CD8-positive, alpha-beta memory T cell (primary cell): ENCODE measurements around the gene CTIF. TPM values are rescaled to one million over a fixed set of nuclear protein-coding genes. Genes with fewer than 3 reads are reported as not detected.

Experiments
- CTCF ChIA-PET: fragments of 350-600 bp; sonication (Branson Sonifier 250); formaldehyde crosslinking; loops from one replicate; lab custom pipeline; 2021; ENCODE audit warnings: antibody characterized with exemption; lab: Charles Lee
- POLR2A ChIA-PET: fragments of 350-600 bp; sonication (Branson Sonifier 250); formaldehyde crosslinking; loops from one replicate; lab custom pipeline; 2021; ENCODE audit warnings: antibody characterized with exemption; lab: Charles Lee
- DNase-seq, 5 donors: peaks; one replicate each; pipeline versions ENCODE4 v3.0.0 to v3.0.0-alpha.2; 2020 to 2022; ENCODE audit warnings: mixed read lengths in 1 of 5
- H3K27ac ChIP-seq: one replicate; pipeline ENCODE4 v1.7.0; 2013; ENCODE audit warnings: low read depth, mild to moderate bottlenecking, low read length, moderate library complexity
- H3K27me3 ChIP-seq: 2 replicates; pipeline ENCODE4 v1.7.0; 2013; ENCODE audit warnings: low read length, mild to moderate bottlenecking; ENCODE audit not compliant: insufficient read depth, poor library complexity, severe bottlenecking
- H3K36me3 ChIP-seq: 2 replicates; pipeline ENCODE4 v1.7.0; 2013; ENCODE audit warnings: mild to moderate bottlenecking, low read length, moderate library complexity; ENCODE audit not compliant: insufficient read depth
- H3K4me1 ChIP-seq: 2 replicates; pipeline ENCODE4 v1.7.0; 2013; ENCODE audit warnings: mild to moderate bottlenecking, low read length, moderate library complexity; ENCODE audit not compliant: insufficient read depth
- H3K4me3 ChIP-seq: 2 replicates; pipeline ENCODE4 v1.7.0; 2013; ENCODE audit warnings: mild to moderate bottlenecking, low read length
- H3K9me3 ChIP-seq: 2 replicates; pipeline ENCODE4 v1.7.0; 2013; ENCODE audit warnings: mild to moderate bottlenecking, low read length
- H3K27ac Mint-ChIP-seq, 8 donors: one replicate each; pipeline ENCODE4 v1.8.0; 2020 to 2021; ENCODE audit warnings: mixed read lengths in 8 of 8, mild to moderate bottlenecking in 6 of 8, inconsistent platforms in 3 of 8, moderate library complexity in 3 of 8
- H3K27me3 Mint-ChIP-seq, 2 donors: one replicate each; pipeline ENCODE4 v1.8.0; 2020 to 2021; ENCODE audit warnings: mixed read lengths in 2 of 2, mild to moderate bottlenecking in 1 of 2, moderate library complexity in 1 of 2
- H3K36me3 Mint-ChIP-seq, 3 donors: one replicate each; pipeline ENCODE4 v1.8.0; 2020 to 2021; ENCODE audit warnings: mixed read lengths in 3 of 3, inconsistent platforms in 1 of 3, mild to moderate bottlenecking in 1 of 3
- H3K4me1 Mint-ChIP-seq, 3 donors: one replicate each; pipeline ENCODE4 v1.8.0; 2020 to 2021; ENCODE audit warnings: mixed read lengths in 3 of 3, inconsistent platforms in 1 of 3, mild to moderate bottlenecking in 1 of 3
- H3K4me3 Mint-ChIP-seq, 7 donors: one replicate each; pipeline ENCODE4 v1.8.0; 2020 to 2021; ENCODE audit warnings: mixed read lengths in 7 of 7, mild to moderate bottlenecking in 6 of 7, moderate library complexity in 4 of 7, inconsistent platforms in 2 of 7
- H3K9me3 Mint-ChIP-seq, 5 donors: one replicate each; pipeline ENCODE4 v1.8.0; 2020 to 2022; ENCODE audit warnings: mixed read lengths in 5 of 5, mild to moderate bottlenecking in 3 of 5, moderate library complexity in 2 of 5, inconsistent platforms in 1 of 5
- polyA plus RNA-seq: library from polyadenylated mRNA; unstranded; fragments of 300-500 nt; fragmentation: Illumina TruSeq; gene quantifications from one replicate; pipeline ENCODE4 v1.2.3, GENCODE V29; 2021
- total RNA-seq, 2 experiments: library from RNA; stranded (reverse); gene quantifications; one replicate each; pipeline ENCODE4 v1.2.3, GENCODE V29; 2021

Gene CTIF
- total and polyA plus RNA-seq, 3 experiments from 2014 or later = 0.89 to 4.8 (median 4.2) TPM

DNA sequence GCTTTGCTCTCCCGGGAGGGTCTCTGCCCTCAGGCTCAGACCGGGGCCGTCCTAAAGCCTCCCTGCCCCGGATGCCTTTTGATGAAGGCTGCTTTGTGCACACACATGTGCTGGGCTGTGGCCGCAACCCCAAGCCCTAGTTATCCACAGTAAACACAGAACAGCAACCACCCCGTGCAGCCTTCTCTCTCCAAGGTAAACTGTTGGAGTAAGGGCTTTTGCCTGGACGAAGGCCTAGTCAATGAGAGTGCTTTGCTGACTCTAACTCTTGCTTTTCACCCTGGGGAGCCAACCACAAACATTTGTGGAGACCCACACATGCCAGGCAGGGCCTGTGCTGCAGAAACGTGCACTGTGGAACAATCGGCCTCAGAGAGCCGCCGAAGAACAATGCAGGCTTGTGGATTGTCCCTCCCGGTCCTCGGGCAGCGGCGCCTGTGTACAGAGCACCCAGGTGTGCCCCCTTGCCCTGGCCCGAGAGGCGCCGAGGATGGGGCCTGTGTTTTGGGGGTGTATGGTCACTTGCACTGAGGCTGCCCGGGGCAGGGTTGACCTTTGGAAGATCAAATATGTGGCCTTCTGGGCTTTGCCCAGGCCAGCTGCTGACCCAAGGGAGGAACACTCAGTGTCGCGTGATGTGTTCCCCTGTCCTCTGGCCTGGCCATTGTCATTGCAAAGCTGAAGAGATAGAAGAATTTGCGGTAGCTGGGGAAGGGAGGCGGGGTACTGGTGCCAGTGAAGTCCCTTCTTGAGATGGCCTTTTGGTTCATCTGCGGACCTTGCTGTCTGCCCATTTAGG lies 37.0 kb downstream of the CTIF start:
- no peak overlapping the region for H3K4me3 Mint-ChIP-seq
- POLR2A ChIA-PET = no interaction called here

DNA sequence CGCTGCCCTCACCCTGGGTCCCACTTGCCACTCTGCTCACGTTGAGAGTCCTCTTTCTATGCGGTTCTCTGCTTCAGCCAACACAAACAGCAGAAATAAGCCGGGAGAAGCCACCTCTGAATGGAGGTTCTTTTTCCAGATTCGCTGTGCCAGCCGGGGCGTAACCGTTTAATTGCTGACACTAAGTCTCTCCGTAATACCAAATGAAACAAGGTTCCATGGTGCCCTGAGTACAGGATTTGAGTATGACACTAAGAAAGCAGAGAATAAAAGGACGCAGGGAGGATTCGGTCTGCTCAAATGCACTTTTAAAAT lies 37.6 kb downstream of the CTIF start:
- no peak for DNase-seq
- Mint-ChIP-seq H3K27me3 (peaks cover 0 to 2% of the 10 kb centered on the region in 2 donors), H3K36me3 (peaks cover 0 to 13% (median 0%) of the 10 kb centered on the region in 3 donors), H3K27ac (no peak overlapping the region), H3K4me1 (no peaks in the 10 kb centered on the region), H3K4me3 (no peak overlapping the region), H3K9me3 (peaks cover 0 to 12% (median 4%) of the 10 kb centered on the region in 5 donors)
- Histone ChIP-seq H3K4me3 (no peak overlapping the region), H3K27ac (no peak overlapping the region), H3K9me3 (no peaks in the 10 kb centered on the region), H3K36me3 (no peaks in the 10 kb centered on the region), H3K4me1 (no peaks in the 10 kb centered on the region), H3K27me3 (no peaks in the 10 kb centered on the region)
- CTCF ChIA-PET = no interaction called here
- POLR2A ChIA-PET = no interaction called here

More for the DNA sequence above, 37.0 kb downstream of the CTIF start:
- H3K9me3 ChIP-seq = no peaks in the 10 kb centered on the region
- no peaks in the 10 kb centered on the region for H3K4me1 ChIP-seq
- no peak for DNase-seq
- no peaks in the 10 kb centered on the region for H3K27me3 ChIP-seq
- no peak overlapping the region for H3K4me3 ChIP-seq
- no peaks in the 10 kb centered on the region for H3K4me1 Mint-ChIP-seq
- H3K27ac Mint-ChIP-seq = no peak overlapping the region
- peaks cover 0 to 2% of the 10 kb centered on the region in 2 donors for H3K27me3 Mint-ChIP-seq
- CTCF ChIA-PET = no interaction called here
- H3K36me3 Mint-ChIP-seq = peaks cover 0 to 13% (median 0%) of the 10 kb centered on the region in 3 donors
- H3K36me3 ChIP-seq = no peaks in the 10 kb centered on the region
- H3K9me3 Mint-ChIP-seq = peaks cover 0 to 12% (median 4%) of the 10 kb centered on the region in 5 donors
- no peak overlapping the region for H3K27ac ChIP-seq

DNA sequence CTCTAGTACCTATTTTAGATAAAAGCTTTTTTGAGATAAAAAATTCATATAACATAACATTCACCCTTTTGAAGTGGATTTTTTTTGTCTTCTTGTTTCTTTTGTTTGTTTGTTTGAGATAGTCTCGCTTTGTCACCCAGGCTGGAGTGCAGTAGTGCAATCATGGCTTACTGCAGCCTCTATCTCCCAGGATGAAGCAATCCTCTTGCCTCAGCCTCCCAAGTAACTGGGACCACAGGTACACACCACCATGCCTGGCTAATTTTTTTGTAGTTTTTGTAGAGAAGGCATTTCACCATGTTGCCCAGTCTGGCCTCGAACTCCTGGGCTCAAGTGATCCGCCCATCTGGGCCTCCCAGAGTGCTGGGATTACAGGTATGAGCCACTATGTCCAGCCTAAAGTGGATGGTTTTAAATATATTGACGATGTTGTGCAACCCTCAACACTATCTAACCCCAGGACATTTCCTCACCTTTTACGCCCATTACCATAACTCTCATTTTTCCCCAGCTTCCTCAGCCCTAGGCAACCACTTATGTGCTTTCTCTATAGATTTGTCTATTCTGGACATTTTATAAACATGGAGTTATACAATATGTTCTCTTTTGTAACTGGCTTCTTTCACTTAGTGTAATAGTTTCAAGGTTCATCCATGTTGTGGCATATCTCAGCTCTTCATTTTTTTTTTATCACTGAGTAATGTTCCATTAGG lies 38.8 kb downstream of the CTIF start:
- no peak overlapping the region for H3K4me3 Mint-ChIP-seq
- no peak for DNase-seq
- Histone ChIP-seq H3K4me3 (no peak overlapping the region), H3K27me3 (no peaks in the 10 kb centered on the region), H3K4me1 (no peaks in the 10 kb centered on the region), H3K36me3 (no peaks in the 10 kb centered on the region), H3K9me3 (no peaks in the 10 kb centered on the region), H3K27ac (no peak overlapping the region)
- H3K27ac Mint-ChIP-seq = no peak overlapping the region
- ChIA-PET CTCF (no interaction called here), POLR2A (no interaction called here)
- H3K36me3 Mint-ChIP-seq = peaks cover 0 to 13% (median 0%) of the 10 kb centered on the region in 3 donors
- peaks cover 0 to 2% of the 10 kb centered on the region in 2 donors for H3K27me3 Mint-ChIP-seq
- H3K9me3 Mint-ChIP-seq = peaks cover 0 to 12% (median 4%) of the 10 kb centered on the region in 5 donors
- H3K4me1 Mint-ChIP-seq = no peaks in the 10 kb centered on the region

DNA sequence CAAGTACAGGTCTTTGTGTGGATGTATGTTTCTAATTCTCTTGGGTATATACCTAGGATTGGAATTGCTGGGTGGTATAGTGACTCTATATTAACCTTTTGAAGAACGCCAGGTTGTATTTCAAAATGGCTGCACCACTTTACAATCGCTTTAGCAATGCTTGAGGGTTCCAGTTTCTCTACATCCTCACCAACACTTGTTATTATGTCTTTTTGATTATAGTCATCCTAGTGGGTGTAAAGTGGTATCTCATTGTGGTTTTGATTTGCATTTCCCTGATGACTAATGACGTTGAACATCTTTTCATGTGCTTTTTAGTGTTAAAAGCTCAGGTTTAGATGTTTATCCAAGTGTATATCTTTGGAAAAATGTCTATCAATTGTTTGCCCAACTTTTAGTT lies 39.5 kb downstream of the CTIF start:
- no peaks in the 10 kb centered on the region for H3K27me3 ChIP-seq
- no peaks in the 10 kb centered on the region for H3K4me1 Mint-ChIP-seq
- CTCF ChIA-PET = no interaction called here
- H3K36me3 Mint-ChIP-seq = peaks cover 0 to 13% (median 0%) of the 10 kb centered on the region in 3 donors
- POLR2A ChIA-PET = no interaction called here
- H3K27me3 Mint-ChIP-seq = peaks cover 0 to 2% of the 10 kb centered on the region in 2 donors
- no peaks in the 10 kb centered on the region for H3K9me3 ChIP-seq
- no peak overlapping the region for H3K27ac Mint-ChIP-seq
- no peaks in the 10 kb centered on the region for H3K36me3 ChIP-seq
- H3K4me3 Mint-ChIP-seq = no peak overlapping the region
- no peaks in the 10 kb centered on the region for H3K4me1 ChIP-seq
- no peak for DNase-seq
- H3K27ac ChIP-seq = no peak overlapping the region
- H3K4me3 ChIP-seq = no peak overlapping the region
- H3K9me3 Mint-ChIP-seq = peaks cover 0 to 12% (median 4%) of the 10 kb centered on the region in 5 donors

DNA sequence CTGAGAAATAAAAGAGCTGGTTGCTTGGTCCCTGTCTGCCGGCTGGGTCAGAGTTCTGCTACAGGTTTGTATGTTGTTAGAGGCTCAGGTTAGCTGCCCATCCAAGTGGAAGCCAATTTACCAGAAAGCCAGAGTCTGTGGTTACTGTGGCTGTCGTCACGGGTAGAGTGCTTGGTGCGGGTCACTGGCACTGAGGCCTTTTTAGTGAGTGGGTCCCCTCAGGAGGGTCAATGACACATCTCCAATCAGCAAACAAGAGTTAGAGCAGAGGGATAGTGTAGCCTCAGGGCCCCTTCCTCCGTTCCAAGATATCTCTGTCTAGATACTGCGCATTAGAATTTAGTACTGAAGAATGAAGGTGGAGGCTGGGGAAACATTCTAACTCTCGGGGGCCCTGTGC lies 41.2 kb downstream of the CTIF start:
- H3K36me3 Mint-ChIP-seq = peaks cover 0 to 10% (median 0%) of the 10 kb centered on the region in 3 donors
- no peak for DNase-seq
- H3K27me3 Mint-ChIP-seq = peaks cover 0 to 4% of the 10 kb centered on the region in 2 donors
- no peak overlapping the region for H3K27ac Mint-ChIP-seq
- no peaks in the 10 kb centered on the region for H3K4me1 Mint-ChIP-seq
- ChIA-PET POLR2A (no interaction called here), CTCF (no interaction called here)
- Histone ChIP-seq H3K27ac (no peak overlapping the region), H3K36me3 (no peaks in the 10 kb centered on the region), H3K4me1 (no peaks in the 10 kb centered on the region), H3K27me3 (no peaks in the 10 kb centered on the region), H3K4me3 (no peak overlapping the region), H3K9me3 (no peaks in the 10 kb centered on the region)
- H3K4me3 Mint-ChIP-seq = no peak overlapping the region
- peaks cover 0 to 12% (median 4%) of the 10 kb centered on the region in 5 donors for H3K9me3 Mint-ChIP-seq

DNA sequence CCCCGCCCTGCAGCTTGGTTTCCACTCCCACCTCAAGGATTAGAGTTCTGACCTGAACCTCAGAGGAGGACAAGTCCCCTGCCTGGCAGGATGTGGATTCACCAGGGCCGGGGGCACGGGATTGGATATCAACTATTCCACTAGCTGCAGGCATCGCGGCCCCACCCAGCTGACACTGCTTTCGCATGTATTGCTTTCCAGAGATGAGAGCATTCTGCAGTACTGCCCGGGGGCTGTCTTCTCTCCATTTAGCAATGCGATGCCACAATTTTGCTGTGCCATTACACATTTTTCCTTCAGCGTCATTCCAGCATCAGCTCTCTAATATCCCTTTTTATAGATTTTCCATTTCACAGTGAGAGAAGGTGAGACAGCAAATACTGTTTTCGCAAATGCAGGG lies 42.0 kb downstream of the CTIF start:
- peaks cover 0 to 10% (median 0%) of the 10 kb centered on the region in 3 donors for H3K36me3 Mint-ChIP-seq
- Histone ChIP-seq H3K27me3 (no peaks in the 10 kb centered on the region), H3K9me3 (no peaks in the 10 kb centered on the region), H3K27ac (no peak overlapping the region), H3K4me1 (no peaks in the 10 kb centered on the region), H3K36me3 (no peaks in the 10 kb centered on the region), H3K4me3 (no peak overlapping the region)
- no peak overlapping the region for H3K4me3 Mint-ChIP-seq
- peaks cover 0 to 12% (median 4%) of the 10 kb centered on the region in 5 donors for H3K9me3 Mint-ChIP-seq
- H3K27me3 Mint-ChIP-seq = peaks cover 0 to 5% of the 10 kb centered on the region in 2 donors
- no peak for DNase-seq
- CTCF ChIA-PET = no interaction called here
- H3K4me1 Mint-ChIP-seq = no peaks in the 10 kb centered on the region
- POLR2A ChIA-PET = no interaction called here
- H3K27ac Mint-ChIP-seq = peak overlapping the region in 1 of 8 donors; percentile 50

DNA sequence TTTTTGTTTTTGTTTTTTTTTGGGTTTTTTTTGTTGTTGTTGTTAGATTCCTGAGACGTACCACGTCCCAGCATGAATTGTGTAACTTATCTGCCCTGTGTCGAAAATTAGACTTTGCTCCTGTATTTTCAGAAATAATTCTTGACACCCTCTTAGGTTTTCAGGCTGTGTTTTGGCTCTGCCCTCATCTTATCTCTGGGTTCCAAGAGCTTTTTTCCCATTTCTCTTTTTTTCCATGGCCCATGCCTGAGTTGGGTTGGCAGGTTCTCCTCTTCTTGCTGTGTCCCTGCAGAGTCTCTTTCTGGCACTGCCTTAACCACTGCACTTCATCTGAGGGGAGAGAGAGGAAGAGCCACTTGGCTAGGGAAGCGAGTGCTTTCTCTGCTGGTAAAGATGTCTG lies 42.4 kb downstream of the CTIF start:
- no peak overlapping the region for H3K27ac ChIP-seq
- no peaks in the 10 kb centered on the region for H3K4me1 ChIP-seq
- H3K4me3 Mint-ChIP-seq = no peak overlapping the region
- ChIA-PET POLR2A (no interaction called here), CTCF (no interaction called here)
- peaks cover 0 to 5% of the 10 kb centered on the region in 2 donors for H3K27me3 Mint-ChIP-seq
- H3K27me3 ChIP-seq = no peaks in the 10 kb centered on the region
- DNase-seq = no peak
- H3K27ac Mint-ChIP-seq = no peak overlapping the region
- no peaks in the 10 kb centered on the region for H3K36me3 ChIP-seq
- H3K9me3 Mint-ChIP-seq = peaks cover 0 to 12% (median 4%) of the 10 kb centered on the region in 5 donors
- H3K36me3 Mint-ChIP-seq = peaks cover 0 to 10% (median 0%) of the 10 kb centered on the region in 3 donors
- no peaks in the 10 kb centered on the region for H3K9me3 ChIP-seq
- H3K4me1 Mint-ChIP-seq = no peaks in the 10 kb centered on the region
- no peak overlapping the region for H3K4me3 ChIP-seq

DNA sequence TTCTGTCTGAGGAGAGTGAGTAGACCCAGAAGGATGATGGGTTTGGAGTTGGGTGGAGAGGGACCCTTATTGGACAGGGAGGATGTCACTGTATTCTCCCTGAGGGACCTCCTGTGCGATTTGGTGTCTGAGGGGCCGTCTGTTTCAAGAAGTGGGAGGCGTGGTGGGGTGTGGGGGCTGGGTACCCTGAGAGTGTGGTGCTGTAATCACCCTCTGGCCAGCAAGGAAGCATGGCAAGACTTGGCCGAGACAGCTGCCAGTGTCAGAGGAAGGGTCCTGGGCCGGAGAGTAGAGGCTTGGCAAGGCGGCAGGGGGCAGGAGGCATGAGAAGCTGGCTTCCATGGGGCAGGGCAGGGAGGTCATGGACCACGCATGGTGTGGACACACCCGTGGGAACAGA lies 43.1 kb downstream of the CTIF start:
- DNase-seq = no peak
- H3K4me3 Mint-ChIP-seq = no peak overlapping the region
- no peaks in the 10 kb centered on the region for H3K36me3 ChIP-seq
- peaks cover 0 to 12% (median 0%) of the 10 kb centered on the region in 5 donors for H3K9me3 Mint-ChIP-seq
- no peaks in the 10 kb centered on the region for H3K27me3 ChIP-seq
- no peak overlapping the region for H3K4me3 ChIP-seq
- H3K27ac Mint-ChIP-seq = no peak overlapping the region
- peaks cover 0 to 5% of the 10 kb centered on the region in 2 donors for H3K27me3 Mint-ChIP-seq
- H3K36me3 Mint-ChIP-seq = peaks cover 0 to 10% (median 0%) of the 10 kb centered on the region in 3 donors
- ChIA-PET POLR2A (no interaction called here), CTCF (no interaction called here)
- no peaks in the 10 kb centered on the region for H3K4me1 Mint-ChIP-seq
- no peaks in the 10 kb centered on the region for H3K4me1 ChIP-seq
- H3K9me3 ChIP-seq = no peaks in the 10 kb centered on the region
- no peak overlapping the region for H3K27ac ChIP-seq
